Esophagus (tissue), 2 donors: Measurements from ENCODE around the gene NPY4R. TPM values are rescaled to one million over a fixed set of nuclear protein-coding genes. Genes with fewer than 3 reads are reported as not detected.
"Not testable (repeated sequence)": the region's sequence is repeated elsewhere in the genome, so short reads cannot be mapped to it uniquely, and the experiment has no call there.

Source experiments
- H3K27ac ChIP-seq, 2 donors: one replicate each; pipeline ENCODE4 v1.5.1; 2013; ENCODE audit warnings: low read depth in 2 of 2, mild to moderate bottlenecking in 2 of 2, inconsistent platforms in 1 of 2, low read length in 1 of 2, moderate library complexity in 1 of 2
- H3K27me3 ChIP-seq, 2 donors: one replicate each; pipeline ENCODE4 v1.6.1; 2013; ENCODE audit warnings: low read length in 2 of 2, control low read depth in 1 of 2, mild to moderate bottlenecking in 1 of 2; ENCODE audit not compliant: insufficient read depth in 2 of 2, control insufficient read depth in 1 of 2
- H3K36me3 ChIP-seq, 2 donors: one replicate each; pipeline ENCODE4 v1.6.1; 2013; ENCODE audit warnings: low read length in 1 of 2; ENCODE audit not compliant: control insufficient read depth in 2 of 2, insufficient read depth in 2 of 2
- H3K4me1 ChIP-seq, 2 donors: one replicate each; pipeline ENCODE4 v1.6.1; 2013; ENCODE audit warnings: low read length in 1 of 2; ENCODE audit not compliant: control insufficient read depth in 2 of 2, insufficient read depth in 2 of 2
- H3K4me3 ChIP-seq, 2 donors: one replicate each; pipeline ENCODE4 v1.5.1; 2013; ENCODE audit warnings: low read length in 2 of 2, mild to moderate bottlenecking in 2 of 2, low read depth in 1 of 2, moderate library complexity in 1 of 2
- H3K9me3 ChIP-seq, 2 donors: one replicate each; pipeline ENCODE4 v1.6.1; 2013; ENCODE audit warnings: mild to moderate bottlenecking in 2 of 2, low read depth in 1 of 2, low read length in 1 of 2, moderate library complexity in 1 of 2; ENCODE audit not compliant: control insufficient read depth in 2 of 2, insufficient read depth in 1 of 2
- WGBS, 2 donors: extraction: QIAGEN DNeasy Blood & Tissue Kit; methylation state at CpG; one replicate each; pipeline ENCODE4 v1.1.7; 2013; 5-methylcytosine and 5-hydroxymethylcytosine counted together
- polyA plus RNA-seq, 2 donors: library from polyadenylated mRNA; stranded (reverse); fragments of 200-250 nt; gene quantifications; one replicate each; pipeline ENCODE4 v1.2.3, GENCODE V29; 2013
- donor health status: healthy with polysubstance abuse.
- donor health status: Bipolar disorder and iron deficiency.

Gene NPY4R
- polyA plus RNA-seq, 2 donors, result 0.06 to 0.10 TPM

DNA sequence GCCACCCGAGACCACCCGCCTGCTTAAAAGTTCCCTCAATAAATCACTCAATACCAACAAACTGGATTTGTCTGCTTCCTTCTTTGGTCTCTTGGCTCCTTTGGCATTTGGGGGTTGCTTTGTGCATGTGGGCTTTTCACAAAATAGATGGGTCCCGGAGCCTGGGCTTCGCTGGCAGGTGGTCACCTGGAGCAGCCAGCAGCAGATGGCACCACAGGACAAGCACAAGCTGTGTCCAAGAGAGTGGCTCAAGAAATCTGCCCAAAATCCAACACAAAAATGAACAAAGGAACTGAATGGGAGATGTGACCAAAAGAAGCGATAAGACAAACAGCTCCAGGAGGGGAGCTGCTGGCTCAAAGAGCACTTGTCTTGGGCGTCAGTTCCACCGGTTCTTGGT, 6.2 kb downstream of the NPY4R start:
- not testable (repeated sequence) for H3K27ac ChIP-seq, H3K36me3 ChIP-seq
- WGBS, 2 donors, result 98% methylated on average over 3 of the region's 7 CpGs; no CpG with 5 or more reads in 1 of the 2 donors

GRCh38 chr10:46457071-46457470, 8.7 kb downstream of the NPY4R start:
- not testable (repeated sequence) for H3K27ac ChIP-seq, H3K9me3 ChIP-seq, H3K4me1 ChIP-seq, H3K36me3 ChIP-seq, H3K27me3 ChIP-seq, H3K4me3 ChIP-seq
- no CpG with 5 or more reads among the region's 3 CpGs for WGBS, 2 donors

More for the DNA sequence above, 6.2 kb downstream of the NPY4R start:
- not testable (repeated sequence) for H3K9me3 ChIP-seq, H3K4me1 ChIP-seq, H3K4me3 ChIP-seq, H3K27me3 ChIP-seq

- H3K27me3 ChIP-seq, H3K4me1 ChIP-seq, H3K27ac ChIP-seq, H3K4me3 ChIP-seq, H3K36me3 ChIP-seq, H3K9me3 ChIP-seq: not testable (repeated sequence)
- WGBS, 2 donors, result no CpG with 5 or more reads among the region's 2 CpGs
Observed at GRCh38 chr10:46455992-46456391, 9.8 kb downstream of the NPY4R start.

DNA sequence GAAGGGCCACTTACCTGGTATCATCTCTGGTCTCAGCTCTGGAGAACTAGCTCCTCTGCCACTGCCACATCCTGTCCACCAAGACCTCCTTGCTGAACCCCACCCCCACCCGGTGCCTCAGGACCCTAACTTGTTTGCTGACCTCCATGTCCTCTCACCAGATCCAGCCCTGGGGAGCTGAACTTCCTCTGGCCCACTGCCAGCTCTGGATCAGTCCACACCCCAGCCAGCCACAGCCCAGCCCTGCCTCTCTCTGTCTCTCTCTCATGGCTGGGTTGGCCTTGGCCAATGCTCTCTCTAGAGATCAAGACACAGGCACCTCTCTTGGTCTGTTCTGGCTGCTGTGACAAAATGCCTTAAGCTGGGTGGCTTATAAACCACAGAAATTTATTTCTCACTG, 14.4 kb downstream of the NPY4R start:
- not testable (repeated sequence) for H3K36me3 ChIP-seq, H3K4me1 ChIP-seq, H3K27me3 ChIP-seq, H3K9me3 ChIP-seq, H3K27ac ChIP-seq, H3K4me3 ChIP-seq
- WGBS, 2 donors, result 47 to 60% methylated on average over 1 of the region's 1 CpG

DNA sequence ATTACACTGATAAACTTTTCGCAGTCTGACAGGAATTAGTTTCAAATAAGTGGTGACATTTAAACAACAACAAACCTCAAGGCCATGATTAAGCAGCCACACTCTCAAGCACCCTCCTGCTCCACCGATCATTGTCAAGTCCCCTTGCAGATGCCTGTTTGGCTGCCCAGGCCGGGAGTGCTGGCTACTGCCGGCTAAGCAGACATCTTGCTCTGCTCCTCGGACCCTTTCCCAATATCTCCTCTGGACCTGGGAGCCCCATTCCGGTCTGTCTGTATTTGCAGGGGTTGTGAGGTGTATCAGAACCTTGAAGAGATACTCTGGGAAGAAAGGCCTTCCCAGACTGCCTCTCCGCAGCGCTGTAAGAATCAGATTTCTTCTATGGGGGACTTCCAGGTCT, 14.9 kb downstream of the NPY4R start:
- not testable (repeated sequence) for H3K4me3 ChIP-seq, H3K27me3 ChIP-seq, H3K36me3 ChIP-seq, H3K9me3 ChIP-seq, H3K27ac ChIP-seq, H3K4me1 ChIP-seq
- WGBS, 2 donors, result 89 to 93% methylated on average over 6 to 7 of the region's 8 CpGs

DNA sequence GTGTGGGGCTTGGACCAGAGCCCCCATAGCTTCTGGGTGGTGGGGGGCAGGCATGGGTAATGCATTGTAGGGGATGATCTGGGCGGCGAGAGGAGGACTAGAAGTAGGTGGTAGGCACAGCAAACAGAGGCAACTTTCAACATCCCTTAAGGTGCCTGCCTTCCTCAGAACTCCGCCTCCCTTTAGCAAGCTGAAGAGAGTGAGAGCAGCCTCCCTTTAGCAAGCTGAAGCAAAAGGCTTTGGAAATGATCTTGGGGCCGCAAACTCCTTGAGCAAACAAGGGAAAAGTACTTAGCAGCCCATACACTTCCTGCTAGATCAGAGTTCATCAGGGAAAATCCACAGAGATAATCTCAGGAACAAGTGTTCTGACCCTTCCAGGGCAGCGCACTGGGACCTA, 18.3 kb downstream of the NPY4R start:
- H3K4me3 ChIP-seq, H3K27ac ChIP-seq, H3K27me3 ChIP-seq, H3K9me3 ChIP-seq, H3K36me3 ChIP-seq, H3K4me1 ChIP-seq: not testable (repeated sequence)
- 91 to 97% methylated on average over 3 of the region's 5 CpGs for WGBS, 2 donors

GRCh38 chr10:46445389-46446122, 20.2 kb downstream of the NPY4R start:
- WGBS, 2 donors, result 85 to 99% methylated on average over 3 of the region's 8 CpGs

GRCh38 chr10:46443422-46443821, 22.3 kb downstream of the NPY4R start:
- H3K4me3 ChIP-seq, H3K9me3 ChIP-seq, H3K36me3 ChIP-seq, H3K27me3 ChIP-seq, H3K27ac ChIP-seq, H3K4me1 ChIP-seq: not testable (repeated sequence)
- 13 to 27% methylated on average over 1 of the region's 1 CpG for WGBS, 2 donors

More at GRCh38 chr10:46445389-46446122, 20.2 kb downstream of the NPY4R start:
- not testable (repeated sequence) for H3K27ac ChIP-seq, H3K27me3 ChIP-seq, H3K36me3 ChIP-seq, H3K4me3 ChIP-seq, H3K4me1 ChIP-seq, H3K9me3 ChIP-seq

DNA sequence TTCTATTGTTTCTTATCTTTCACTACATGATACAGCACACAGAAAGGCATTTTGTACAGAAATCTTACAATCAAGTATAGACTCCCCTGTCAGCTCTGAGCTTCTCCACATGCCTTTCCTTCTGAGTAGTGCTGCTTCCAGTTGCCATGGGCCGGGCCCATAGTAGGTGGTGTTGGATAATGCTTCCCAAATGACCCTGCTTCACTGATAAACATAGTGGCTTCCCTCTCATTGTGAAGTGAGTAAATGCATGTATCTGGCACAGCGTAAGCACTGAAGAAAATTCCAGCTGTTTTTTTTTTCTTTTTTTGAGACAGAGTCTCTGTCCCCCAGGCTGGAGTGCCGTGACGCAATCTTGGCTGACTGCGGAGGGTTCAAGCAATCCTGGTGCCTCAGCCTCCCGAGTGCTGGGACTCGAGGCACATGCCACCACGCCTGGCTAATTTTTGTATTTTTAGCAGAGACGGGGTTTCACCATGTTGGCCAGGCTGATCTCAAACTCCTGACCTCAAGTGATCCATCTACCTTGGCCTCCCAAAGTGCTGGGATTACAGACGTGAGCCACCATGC, 23.0 kb downstream of the NPY4R start:
- H3K27me3 ChIP-seq, result not testable (repeated sequence)

DNA sequence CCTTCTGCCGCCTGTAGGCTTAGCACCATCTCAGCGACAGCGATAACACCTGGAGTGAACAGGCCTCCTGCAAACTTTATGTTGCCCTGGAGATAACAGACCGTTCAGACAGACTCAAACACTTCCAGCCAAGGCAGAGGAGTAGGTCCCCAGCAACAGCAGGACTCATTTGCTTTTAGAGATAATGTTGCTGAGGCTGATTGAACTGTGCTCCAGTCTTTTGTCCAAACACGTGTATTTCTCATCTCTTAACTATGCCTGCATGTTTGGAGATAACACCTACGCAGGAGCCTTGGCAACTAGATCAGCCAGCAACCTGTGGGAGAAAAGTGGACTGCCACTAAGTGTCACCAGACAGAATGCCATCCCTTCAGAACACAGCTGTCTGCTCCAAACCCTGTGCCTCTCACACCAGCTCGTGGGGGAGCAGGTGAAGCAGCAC, 23.9 kb downstream of the NPY4R start:
- H3K27me3 ChIP-seq, H3K36me3 ChIP-seq, H3K4me3 ChIP-seq, H3K4me1 ChIP-seq, H3K27ac ChIP-seq, H3K9me3 ChIP-seq: not testable (repeated sequence)
- 41 to 42% methylated on average over 3 to 6 of the region's 7 CpGs for WGBS, 2 donors

More for the DNA sequence above, 23.0 kb downstream of the NPY4R start:
- not testable (repeated sequence) for H3K4me3 ChIP-seq, H3K4me1 ChIP-seq, H3K9me3 ChIP-seq, H3K27ac ChIP-seq, H3K36me3 ChIP-seq
- 52 to 54% methylated on average over 10 of the region's 10 CpGs for WGBS, 2 donors
